Stimulated activated CD8-positive, alpha-beta memory T cell treated with anti-CD3 and anti-CD28 coated beads, Interleukin-12 subunit alpha, Interleukin-12 subunit beta, amount 100 ng/mL, for 24 hours (primary cell): Measurements from ENCODE around the gene KLRF1.

Source experiments
- DNase-seq: peaks from one replicate; pipeline ENCODE4 v3.0.0-alpha.2; 2020; ENCODE audit errors: extremely low read depth

KLRF1 gene

GRCh38 chr12:9827209-9827888 lies at the start of gene KLRF1:
Gene KLRF1, plus strand, starts transcription at chr12:9827481. Its CDS starts 64 bp downstream, at chr12:9827545.
- no peak for DNase-seq

- no peak for DNase-seq
Observed at GRCh38 chr12:9779209-9779608, 48.1 kb upstream of the KLRF1 start.

GRCh38 chr12:9781360-9781759 lies 45.9 kb upstream of the KLRF1 start:
- DNase-seq, result no peak

GRCh38 chr12:9782547-9783382 lies 44.5 kb upstream of the KLRF1 start:
- DNase-seq, result no peak

DNA sequence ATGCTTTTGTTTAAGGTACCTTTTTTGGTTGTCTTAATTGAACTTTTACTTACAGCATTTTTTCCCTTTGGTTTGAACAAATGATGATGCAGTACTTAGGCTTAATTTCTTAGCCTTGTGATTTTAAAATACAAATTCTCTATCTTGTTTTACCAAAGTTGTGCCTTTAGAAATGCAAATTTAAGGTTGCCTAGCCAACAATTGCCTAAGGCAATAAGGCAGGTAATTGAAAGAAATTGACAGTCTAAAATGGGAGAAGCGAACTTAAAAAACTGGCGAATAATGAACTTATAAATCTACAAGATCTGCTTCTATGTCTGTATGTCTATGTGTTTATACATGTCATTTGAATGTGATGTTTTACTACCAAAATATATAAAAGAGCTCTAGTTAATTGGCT lies 43.0 kb upstream of the KLRF1 start:
- no peak for DNase-seq

DNA sequence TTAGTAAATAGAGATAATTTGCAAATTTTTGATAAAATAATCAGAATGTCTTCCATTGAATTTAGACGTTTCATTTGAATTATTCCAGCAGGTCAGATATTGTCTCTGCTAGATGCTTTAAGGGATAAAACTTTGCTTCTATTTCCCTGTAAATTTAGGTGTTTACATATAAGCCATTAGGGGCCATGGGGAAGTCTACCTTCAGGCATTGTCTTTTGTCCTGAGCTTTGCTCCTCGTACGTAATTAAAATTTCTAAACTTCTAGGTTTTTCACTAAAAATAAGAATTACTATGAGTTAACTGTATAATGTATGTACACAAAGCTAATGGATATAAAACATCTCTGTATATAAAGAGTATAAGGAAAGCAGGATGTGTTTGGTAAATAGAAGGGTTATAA lies 42.5 kb upstream of the KLRF1 start:
- DNase-seq, result no peak

- no peak for DNase-seq
Observed at GRCh38 chr12:9786726-9787717, 40.3 kb upstream of the KLRF1 start.

GRCh38 chr12:9792185-9792900 lies 34.9 kb upstream of the KLRF1 start:
- DNase-seq, result no peak

DNA sequence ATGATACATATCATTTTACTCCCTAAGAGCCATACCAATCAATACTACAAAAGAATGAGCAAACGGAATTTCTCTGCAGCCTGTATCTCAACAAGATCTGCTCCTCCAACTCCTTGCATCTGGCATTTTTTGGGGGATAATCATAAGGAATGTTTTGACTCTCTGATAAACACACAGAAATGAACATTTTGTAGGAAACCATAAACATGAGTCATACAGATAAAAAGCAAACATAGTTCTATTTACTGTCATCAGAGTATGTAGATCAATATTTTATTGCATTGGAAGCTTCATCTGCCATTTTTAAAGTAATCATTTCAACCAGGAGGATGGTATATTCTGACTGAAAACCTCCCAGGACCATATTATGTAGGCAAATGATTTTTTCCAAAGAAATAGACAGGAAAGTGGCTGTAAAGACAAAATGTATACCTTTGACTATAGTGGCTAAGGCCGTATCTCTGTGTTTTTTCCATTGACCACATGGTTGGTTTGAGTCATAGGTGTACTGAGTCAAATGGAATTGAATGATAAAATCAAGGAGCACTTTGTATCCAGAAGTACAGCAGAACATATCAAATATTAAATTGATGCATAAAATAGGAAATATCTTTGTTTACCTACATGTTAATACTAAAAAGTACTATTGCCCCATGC lies 34.2 kb upstream of the KLRF1 start:
- DNase-seq, result no peak

- no peak for DNase-seq
Observed at GRCh38 chr12:9793779-9794395, 33.4 kb upstream of the KLRF1 start.

- DNase-seq, result no peak
Observed at GRCh38 chr12:9794484-9795093, 32.7 kb upstream of the KLRF1 start.

- no peak for DNase-seq
Observed at GRCh38 chr12:9795945-9796344, 31.3 kb upstream of the KLRF1 start.

GRCh38 chr12:9796346-9796745 lies 30.9 kb upstream of the KLRF1 start:
- no peak for DNase-seq

GRCh38 chr12:9796971-9797370 lies 30.3 kb upstream of the KLRF1 start:
- DNase-seq, result no peak

GRCh38 chr12:9797722-9798619 lies 29.3 kb upstream of the KLRF1 start:
- DNase-seq, result peak; percentile 22

GRCh38 chr12:9799961-9800360 lies 27.3 kb upstream of the KLRF1 start:
- no peak for DNase-seq

DNA sequence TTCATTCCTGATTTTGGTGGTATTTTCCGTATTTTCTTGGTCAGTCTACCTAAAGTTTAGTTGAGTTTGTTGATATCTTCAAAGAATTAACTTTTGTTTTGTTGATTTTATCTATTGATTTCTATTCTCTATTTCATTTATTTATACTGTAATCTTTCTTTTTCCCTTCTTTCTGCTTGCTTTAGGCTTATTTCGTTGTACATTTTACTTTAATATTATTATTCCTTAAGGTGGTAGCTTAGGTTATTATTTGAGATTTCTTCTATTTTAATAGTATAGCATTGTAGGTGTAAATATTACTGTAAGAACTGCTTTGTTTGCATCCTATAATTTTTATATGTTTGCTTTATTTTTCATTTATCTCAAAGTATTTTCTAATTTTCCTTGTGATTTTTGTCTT lies 21.4 kb upstream of the KLRF1 start:
- no peak for DNase-seq

- no peak for DNase-seq
Observed at GRCh38 chr12:9806714-9807113, 20.6 kb upstream of the KLRF1 start.

GRCh38 chr12:9808504-9808903 lies 18.8 kb upstream of the KLRF1 start:
- DNase-seq, result no peak
